Mucosa of descending colon (tissue), 3 donors: ENCODE data around the gene GOLGA6L10. TPM values are rescaled to one million over a fixed set of nuclear protein-coding genes. Genes with fewer than 3 reads are reported as not detected.
A peak's percentile ranks its signal among the peaks of the same experiment; 100 is the strongest.
"Not testable (repeated sequence)": the region's sequence is repeated elsewhere in the genome, so short reads cannot be mapped to it uniquely, and the experiment has no call there.

ENCODE experiments used
- ATAC-seq: fragments of 200-7000 bp; cut with Tn5 transposase; one replicate; pipeline ENCODE4 v1.9.1; 2020; ENCODE audit warnings: mild to moderate bottlenecking, moderate library complexity
- DNase-seq, 3 donors: peaks; one replicate each; pipeline ENCODE4 v3.0.0-alpha.2; 2020
- H3K36me3 ChIP-seq: fragments of 200-600 bp; one replicate; pipeline ENCODE4 v1.8.0; 2021; ENCODE audit warnings: low read depth, mild to moderate bottlenecking
- H3K4me1 ChIP-seq: fragments of 200-600 bp; one replicate; pipeline ENCODE4 v1.8.0; 2021; ENCODE audit warnings: low read depth, mild to moderate bottlenecking
- H3K4me3 ChIP-seq: fragments of 200-600 bp; one replicate; pipeline ENCODE4 v1.8.0; 2021; ENCODE audit warnings: mild to moderate bottlenecking
- H3K9me3 ChIP-seq: fragments of 200-600 bp; one replicate; pipeline ENCODE4 v1.8.0; 2021; ENCODE audit warnings: mild to moderate bottlenecking
- intact Hi-C, 2 donors: fragments of 100-400 bp; cut with DNase I in 1 of 2; cut with micrococcal nuclease in 1 of 2; formaldehyde crosslinking; loops; one replicate each; pipeline versions ENCODE4 v1.11.0 to v1.11.1; 2022; cut with DNase I, micrococcal nuclease
- total RNA-seq, 3 donors: library from RNA; stranded (reverse); fragmentation: NEBNext Ultra II Directional in 2 of 3; extraction: Animal tissue kit (Norgen Biotek cat#: 25700) in 2 of 3; gene quantifications; one replicate each; pipeline versions ENCODE4 v1.2.1 to v1.2.4, GENCODE V29; 2021 to 2023
- TF ChIP-seq, protein P1 (sequence below): fragments of 200-600 bp; IDR thresholded peaks from one replicate; pipeline ENCODE4 v1.8.0; 2022; ENCODE audit warnings: antibody characterized with exemption, mild to moderate bottlenecking
- donor health status: DM: no; HTN: no; CAD: no; lungs with moderate emphysema.
- donor health status: DM: no; HTN: no; CAD: no.
- donor health status: DM: no; HTN: yes; CAD: no.

The GOLGA6L10 gene
- total RNA-seq, 3 donors from 2014 or later = 0.92 to 3.6 (median 3.1) TPM

DNA sequence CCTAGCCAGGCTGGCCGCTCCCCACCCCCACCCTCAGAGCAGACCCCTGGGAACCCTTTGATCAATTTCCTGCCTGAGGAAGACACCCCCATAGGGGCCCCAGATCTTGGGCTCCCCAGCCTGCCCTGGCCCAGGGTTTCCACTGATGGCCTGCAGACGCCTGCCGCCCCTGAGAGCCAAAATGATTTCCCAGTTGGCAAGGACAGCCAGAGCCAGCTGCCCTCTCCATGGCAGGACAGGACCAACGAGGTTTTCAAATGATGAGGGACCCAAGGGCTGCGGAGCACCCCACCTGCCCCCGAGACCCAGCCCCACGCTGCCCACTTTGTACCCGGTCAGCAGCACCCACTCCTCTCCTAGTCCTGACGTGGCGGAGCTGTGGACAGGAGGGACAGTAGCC lies 21.9 kb downstream of the GOLGA6L10 start:
- H3K36me3 ChIP-seq, DNase-seq, H3K9me3 ChIP-seq, H3K4me1 ChIP-seq, intact Hi-C loops, ATAC-seq, H3K4me3 ChIP-seq: not testable (repeated sequence)

DNA sequence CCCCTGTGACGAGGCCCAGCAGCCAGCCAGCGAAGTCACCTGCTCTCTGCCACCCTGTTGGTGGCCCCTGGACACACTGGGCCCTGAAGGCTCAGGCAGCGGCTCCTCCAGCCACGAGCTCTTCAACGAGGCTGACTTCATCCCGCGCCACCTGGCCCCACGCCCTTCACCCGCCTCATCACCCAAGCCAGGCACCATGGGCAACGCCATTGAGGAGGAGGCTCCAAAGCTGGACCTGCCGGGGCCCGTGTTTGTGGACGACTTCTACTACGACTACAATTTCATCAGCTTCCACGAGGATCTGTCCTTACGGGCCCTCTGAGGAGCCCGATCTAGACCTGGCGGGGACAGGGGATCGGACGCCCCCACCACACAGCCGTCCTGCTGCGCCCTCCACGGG lies 22.4 kb downstream of the GOLGA6L10 start:
- intact Hi-C loops, DNase-seq, H3K4me3 ChIP-seq, H3K36me3 ChIP-seq, H3K9me3 ChIP-seq, ATAC-seq, H3K4me1 ChIP-seq: not testable (repeated sequence)

DNA sequence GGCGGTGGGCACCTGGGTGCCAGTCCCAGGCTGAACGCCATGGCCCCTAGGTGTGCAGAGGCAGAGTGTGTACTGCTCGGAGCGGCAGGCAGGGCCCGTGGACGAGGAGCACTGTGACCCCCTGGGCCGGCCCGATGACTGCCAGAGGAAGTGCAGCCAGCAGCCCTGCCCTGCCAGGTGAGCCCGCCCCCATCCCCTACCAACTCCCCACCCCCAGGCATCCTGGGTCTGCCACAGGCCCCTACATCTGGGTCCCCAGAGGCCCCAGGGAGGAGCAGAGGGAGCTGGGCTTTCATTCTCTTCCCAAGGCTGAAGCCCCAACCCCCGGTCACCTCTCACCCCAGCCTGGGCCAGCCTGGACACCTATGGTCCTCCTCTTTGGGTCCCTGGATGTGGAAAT lies 23.6 kb downstream of the GOLGA6L10 start:
- ATAC-seq, H3K36me3 ChIP-seq, DNase-seq, H3K4me3 ChIP-seq, intact Hi-C loops, H3K4me1 ChIP-seq, H3K9me3 ChIP-seq: not testable (repeated sequence)

DNA sequence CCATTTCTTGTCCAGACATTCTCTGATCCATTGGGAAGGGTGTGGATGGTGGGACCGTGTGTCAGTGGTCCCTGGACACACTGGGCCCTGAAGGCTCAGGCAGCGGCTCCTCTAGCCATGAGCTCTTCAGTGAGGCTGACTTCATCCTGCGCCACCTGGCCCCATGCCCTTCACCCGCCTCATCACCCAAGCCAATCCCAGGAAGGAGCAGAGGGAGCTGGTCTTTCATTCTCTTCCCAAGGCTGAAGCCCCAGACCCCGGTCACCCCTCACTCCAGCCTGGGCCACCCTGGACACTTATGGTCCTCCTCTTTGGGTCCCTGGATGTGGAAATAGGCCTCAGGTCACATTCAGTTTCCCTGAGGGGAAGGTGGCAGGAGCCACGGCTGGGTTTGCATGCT lies 24.4 kb downstream of the GOLGA6L10 start:
- H3K4me3 ChIP-seq, ATAC-seq, DNase-seq, H3K36me3 ChIP-seq, H3K9me3 ChIP-seq, intact Hi-C loops, H3K4me1 ChIP-seq: not testable (repeated sequence)

DNA sequence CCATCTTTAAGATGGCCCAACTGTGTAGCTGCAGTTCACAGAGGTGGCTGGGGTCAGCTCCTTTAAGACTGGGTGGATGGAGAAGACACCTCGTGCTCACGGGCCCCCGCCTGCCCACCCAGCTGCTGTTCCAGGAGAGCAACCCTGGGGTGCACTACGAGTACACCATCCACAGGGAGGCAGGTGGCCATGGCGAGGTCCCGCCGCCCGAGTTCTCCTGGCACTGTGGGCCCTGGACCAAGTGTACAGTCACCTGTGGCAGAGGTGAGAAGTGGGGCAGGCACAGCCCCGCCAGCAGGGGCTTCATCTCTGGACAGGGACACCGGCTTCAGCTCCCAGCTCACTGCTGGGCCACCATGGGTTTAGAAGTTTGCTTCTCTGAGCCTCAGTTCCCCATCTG lies 26.8 kb downstream of the GOLGA6L10 start:
- ATAC-seq, DNase-seq, H3K9me3 ChIP-seq, H3K36me3 ChIP-seq, intact Hi-C loops, H3K4me3 ChIP-seq, H3K4me1 ChIP-seq: not testable (repeated sequence)

DNA sequence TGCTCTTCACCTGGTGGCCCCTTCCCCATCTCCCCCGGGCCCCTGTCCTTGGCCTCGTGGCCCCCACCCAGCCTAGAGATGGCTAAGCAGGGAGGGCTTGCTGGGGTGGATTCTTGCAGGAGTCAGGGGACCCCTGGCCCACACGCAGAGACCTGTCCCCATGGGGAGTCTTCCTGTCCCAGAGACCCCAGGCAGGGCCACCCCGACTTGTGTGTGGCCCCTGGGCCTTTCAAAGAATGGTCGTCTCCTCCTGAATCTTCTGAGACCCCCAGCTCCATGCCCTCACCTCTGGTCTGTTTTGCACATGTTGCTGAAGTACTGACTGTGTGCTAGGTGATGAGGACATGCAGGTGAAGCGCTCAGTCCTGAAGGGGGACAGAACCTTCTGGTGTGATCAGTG lies 28.4 kb downstream of the GOLGA6L10 start:
- H3K36me3 ChIP-seq, ATAC-seq, intact Hi-C loops, H3K4me1 ChIP-seq, H3K9me3 ChIP-seq, DNase-seq, H3K4me3 ChIP-seq: not testable (repeated sequence)

DNA sequence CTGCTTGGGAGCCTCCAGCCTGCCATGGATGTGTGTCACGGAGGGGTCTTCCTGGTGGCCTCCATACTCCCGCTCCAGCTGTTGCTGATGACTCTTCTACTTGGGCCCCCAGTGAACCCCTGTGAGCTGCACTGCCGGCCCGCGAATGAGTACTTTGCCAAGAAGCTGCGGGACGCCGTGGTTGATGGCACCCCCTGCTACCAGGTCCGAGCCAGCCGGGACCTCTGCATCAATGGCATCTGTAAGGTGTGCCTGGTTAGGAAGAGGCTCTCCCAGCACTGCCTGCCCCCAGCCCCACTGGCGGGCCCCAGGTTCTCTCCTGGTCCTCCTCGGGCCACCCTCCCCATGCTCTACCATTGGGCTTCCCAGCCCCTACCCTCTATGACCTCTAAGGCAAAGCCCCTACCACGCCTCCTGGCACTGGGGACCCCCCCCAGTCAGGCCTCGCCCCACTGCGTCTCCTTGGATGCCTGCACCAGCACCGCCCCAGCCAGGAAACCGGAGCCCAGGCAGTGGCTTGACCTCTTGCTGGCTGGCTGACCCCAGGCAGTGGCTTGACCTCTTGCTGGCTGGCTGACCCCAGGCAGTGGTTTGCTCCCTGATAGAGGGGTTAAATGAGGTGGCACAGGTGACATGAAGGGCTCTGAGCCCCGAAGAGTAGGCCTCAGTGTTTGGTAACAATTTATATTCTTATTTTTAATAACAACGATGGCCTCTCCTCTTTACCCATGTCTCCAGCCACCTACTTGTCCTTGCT lies 29.6 kb downstream of the GOLGA6L10 start:
- H3K36me3 ChIP-seq, H3K9me3 ChIP-seq, ATAC-seq, H3K4me3 ChIP-seq, H3K4me1 ChIP-seq, intact Hi-C loops: not testable (repeated sequence)
- peak in 1 of 3 donors; percentile 39 for DNase-seq

DNA sequence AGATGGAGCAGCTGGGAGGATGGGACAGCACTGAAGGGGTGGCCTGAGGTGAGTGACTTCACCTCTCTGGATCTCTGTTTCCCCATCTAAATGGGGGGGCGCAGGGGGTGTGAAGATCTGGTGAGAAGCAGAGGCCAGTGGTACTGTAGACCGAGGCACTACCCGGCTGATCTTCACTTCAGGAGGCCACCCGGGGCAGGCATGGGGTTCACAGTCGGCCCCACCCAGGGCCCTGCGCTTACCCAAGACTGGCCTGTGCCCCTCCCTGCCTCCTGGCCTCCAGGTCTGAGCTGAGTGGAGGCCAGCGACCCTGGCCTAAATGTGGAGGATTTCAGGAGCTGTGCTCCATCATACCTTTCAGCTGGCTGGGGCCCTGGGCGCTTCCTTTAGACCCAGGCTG lies 31.0 kb downstream of the GOLGA6L10 start:
- H3K4me3 ChIP-seq, H3K9me3 ChIP-seq, H3K36me3 ChIP-seq, H3K4me1 ChIP-seq, intact Hi-C loops: not testable (repeated sequence)
- DNase-seq = peak in 1 of 3 donors; percentile 42
- ATAC-seq = peak; percentile 13

DNA sequence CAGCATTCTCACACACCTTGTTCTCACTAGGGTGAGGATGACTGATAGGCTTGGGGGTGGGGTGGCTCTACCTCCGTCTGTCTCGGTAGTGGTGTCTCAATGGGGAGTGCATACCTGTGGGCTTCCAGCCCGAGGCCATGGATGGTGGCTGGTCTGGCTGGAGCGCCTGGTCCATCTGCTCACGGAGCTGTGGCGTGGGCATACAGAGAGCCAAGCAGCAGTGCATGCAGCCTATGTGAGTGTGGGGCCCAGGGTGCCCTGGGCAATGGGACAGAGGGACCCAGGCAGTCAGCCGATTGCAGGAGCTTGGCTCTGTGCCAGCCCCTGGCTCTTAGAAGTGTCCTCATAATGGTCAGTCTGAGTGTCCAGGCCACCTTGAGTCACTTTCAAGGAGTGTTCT lies 31.8 kb downstream of the GOLGA6L10 start:
- H3K9me3 ChIP-seq, DNase-seq, ATAC-seq, H3K4me3 ChIP-seq, H3K36me3 ChIP-seq, intact Hi-C loops, H3K4me1 ChIP-seq: not testable (repeated sequence)

DNA sequence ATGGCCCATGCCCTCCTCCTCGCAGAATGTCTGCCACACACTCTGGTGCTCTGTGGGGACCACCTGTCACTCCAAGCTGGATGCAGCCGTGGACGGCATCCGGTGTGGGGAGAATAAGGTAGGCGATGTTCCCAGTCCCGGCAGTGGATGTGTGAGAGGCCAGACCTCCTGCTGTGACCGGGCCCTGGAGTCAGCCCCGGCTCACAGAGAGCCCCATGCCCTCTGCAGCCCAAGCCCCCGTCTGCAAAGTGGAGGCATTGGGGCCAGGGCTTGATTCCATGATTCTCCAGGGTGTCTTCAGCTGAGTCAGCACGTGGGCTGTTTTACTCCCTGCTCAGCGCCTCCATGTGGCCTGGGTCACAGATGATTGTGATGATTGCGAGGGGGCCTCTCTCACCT lies 32.2 kb downstream of the GOLGA6L10 start:
- DNase-seq (no peak), ATAC-seq (no peak)
- Histone ChIP-seq H3K4me1 (no peaks in the 10 kb centered on the region), H3K36me3 (no peaks in the 10 kb centered on the region), H3K4me3 (no peak overlapping the region), H3K9me3 (no peaks in the 10 kb centered on the region)
- intact Hi-C loops = no loop called here
- TF ChIP-seq, protein P1, sequence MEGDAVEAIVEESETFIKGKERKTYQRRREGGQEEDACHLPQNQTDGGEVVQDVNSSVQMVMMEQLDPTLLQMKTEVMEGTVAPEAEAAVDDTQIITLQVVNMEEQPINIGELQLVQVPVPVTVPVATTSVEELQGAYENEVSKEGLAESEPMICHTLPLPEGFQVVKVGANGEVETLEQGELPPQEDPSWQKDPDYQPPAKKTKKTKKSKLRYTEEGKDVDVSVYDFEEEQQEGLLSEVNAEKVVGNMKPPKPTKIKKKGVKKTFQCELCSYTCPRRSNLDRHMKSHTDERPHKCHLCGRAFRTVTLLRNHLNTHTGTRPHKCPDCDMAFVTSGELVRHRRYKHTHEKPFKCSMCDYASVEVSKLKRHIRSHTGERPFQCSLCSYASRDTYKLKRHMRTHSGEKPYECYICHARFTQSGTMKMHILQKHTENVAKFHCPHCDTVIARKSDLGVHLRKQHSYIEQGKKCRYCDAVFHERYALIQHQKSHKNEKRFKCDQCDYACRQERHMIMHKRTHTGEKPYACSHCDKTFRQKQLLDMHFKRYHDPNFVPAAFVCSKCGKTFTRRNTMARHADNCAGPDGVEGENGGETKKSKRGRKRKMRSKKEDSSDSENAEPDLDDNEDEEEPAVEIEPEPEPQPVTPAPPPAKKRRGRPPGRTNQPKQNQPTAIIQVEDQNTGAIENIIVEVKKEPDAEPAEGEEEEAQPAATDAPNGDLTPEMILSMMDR = no peak

DNA sequence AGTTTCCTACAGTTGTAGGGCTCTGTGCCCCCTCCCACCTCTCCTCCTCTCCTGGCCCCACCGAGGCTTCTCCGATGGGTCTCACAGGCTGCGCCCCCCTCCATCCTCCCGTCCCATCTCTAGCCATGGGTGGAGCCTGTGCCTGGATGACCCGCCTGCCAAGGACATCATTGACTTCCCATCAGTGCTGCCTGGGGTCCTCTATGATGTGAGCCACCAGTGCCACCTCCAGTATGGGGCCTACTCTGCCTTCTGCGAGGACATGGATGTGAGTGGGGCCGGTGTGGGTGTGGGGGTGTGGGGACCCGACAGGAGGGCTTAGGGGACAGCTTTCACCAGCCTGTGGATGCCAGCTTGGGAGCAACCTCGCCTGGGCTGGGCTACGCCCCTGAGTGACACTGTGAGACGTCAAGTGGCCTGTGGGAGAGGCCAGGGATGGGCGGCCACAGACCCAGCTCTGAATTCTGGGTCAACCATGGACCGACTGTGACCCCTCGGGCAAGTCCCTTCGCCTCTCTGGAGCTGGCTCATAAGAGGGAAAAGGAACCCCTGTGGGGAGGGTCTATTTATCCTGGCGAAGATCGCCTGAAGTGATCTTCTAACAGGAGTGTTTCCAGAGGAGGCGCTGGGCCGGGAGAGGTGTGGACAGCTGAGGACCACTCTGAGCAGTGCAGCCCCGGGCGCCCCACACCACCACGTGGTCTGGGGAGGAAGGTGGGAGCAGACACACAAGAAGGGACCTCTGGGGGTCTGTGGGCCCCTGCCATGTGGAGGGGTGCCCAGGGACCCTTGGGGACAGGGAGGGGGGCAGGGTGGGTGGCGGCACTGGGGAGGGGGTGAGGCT lies 32.8 kb downstream of the GOLGA6L10 start:
- ATAC-seq, intact Hi-C loops, DNase-seq, H3K4me3 ChIP-seq, H3K4me1 ChIP-seq, H3K36me3 ChIP-seq, H3K9me3 ChIP-seq: not testable (repeated sequence)
